Measurements from ENCODE around the gene KLHL42. TPM values are rescaled to one million over a fixed set of nuclear protein-coding genes. Genes with fewer than 3 reads are reported as not detected.
A peak's percentile ranks its signal among the peaks of the same experiment; 100 is the strongest.

KLHL42 gene
- total and polyA plus RNA-seq, 9 of the 15 experiments (the other 6 are each of a cell fraction or from before 2014, with no cell fraction given): 1.5 to 11.8 (median 9.6) TPM

GRCh38 chr12:27814411-27814810, 34.4 kb downstream of the KLHL42 start:
- no peaks in the 10 kb centered on the region for H3K9me1 ChIP-seq (ENCODE audit: control insufficient read depth, insufficient read depth, low read length)
- H3K27ac ChIP-seq (ENCODE audit: extremely low read depth, low read depth, low read length): no peak overlapping the region
- H2AFZ ChIP-seq (ENCODE audit: low read depth, low read length): no peak overlapping the region
- no peak overlapping the region for H3K9ac ChIP-seq (ENCODE audit: insufficient read depth in 1 of 2, low read depth in 2 of 2, low read length in 2 of 2)
- H3K36me3 ChIP-seq (ENCODE audit: control insufficient read depth, insufficient read depth, low read length): no peaks in the 10 kb centered on the region
- BruUV-seq (replicated peaks): no TSS peak
- TF ChIP-seq, protein P1, sequence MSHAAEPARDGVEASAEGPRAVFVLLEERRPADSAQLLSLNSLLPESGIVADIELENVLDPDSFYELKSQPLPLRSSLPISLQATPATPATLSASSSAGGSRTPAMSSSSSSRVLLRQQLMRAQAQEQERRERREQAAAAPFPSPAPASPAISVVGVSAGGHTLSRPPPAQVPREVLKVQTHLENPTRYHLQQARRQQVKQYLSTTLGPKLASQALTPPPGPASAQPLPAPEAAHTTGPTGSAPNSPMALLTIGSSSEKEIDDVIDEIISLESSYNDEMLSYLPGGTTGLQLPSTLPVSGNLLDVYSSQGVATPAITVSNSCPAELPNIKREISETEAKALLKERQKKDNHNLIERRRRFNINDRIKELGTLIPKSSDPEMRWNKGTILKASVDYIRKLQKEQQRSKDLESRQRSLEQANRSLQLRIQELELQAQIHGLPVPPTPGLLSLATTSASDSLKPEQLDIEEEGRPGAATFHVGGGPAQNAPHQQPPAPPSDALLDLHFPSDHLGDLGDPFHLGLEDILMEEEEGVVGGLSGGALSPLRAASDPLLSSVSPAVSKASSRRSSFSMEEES (CRISPR knock-in tag; IDR thresholded peaks at IDR 0.05): peak; percentile 90
- TF ChIP-seq TOE1 (IDR thresholded peaks at IDR 0.05; ENCODE audit: borderline replicate concordance) (peak; percentile 85; the same call in 1 of the 2 replicates), TOE1 (CRISPR knock-in tag; IDR thresholded peaks at IDR 0.05; ENCODE audit: borderline replicate concordance, low read depth) (no peak), SOX6 (IDR thresholded peaks at IDR 0.05) (no peak), XRCC3 (IDR thresholded peaks at IDR 0.05) (no peak), RAD51 (IDR thresholded peaks at IDR 0.05; ENCODE audit: borderline replicate concordance, low read depth) (peak; percentile 81)
- TF ChIP-seq, protein P2, sequence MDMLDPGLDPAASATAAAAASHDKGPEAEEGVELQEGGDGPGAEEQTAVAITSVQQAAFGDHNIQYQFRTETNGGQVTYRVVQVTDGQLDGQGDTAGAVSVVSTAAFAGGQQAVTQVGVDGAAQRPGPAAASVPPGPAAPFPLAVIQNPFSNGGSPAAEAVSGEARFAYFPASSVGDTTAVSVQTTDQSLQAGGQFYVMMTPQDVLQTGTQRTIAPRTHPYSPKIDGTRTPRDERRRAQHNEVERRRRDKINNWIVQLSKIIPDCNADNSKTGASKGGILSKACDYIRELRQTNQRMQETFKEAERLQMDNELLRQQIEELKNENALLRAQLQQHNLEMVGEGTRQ (CRISPR knock-in tag; IDR thresholded peaks at IDR 0.05): peak; percentile 67
- H3K9me3 ChIP-seq (replicated peaks; ENCODE audit: control insufficient read depth, insufficient read depth, low read depth, low read length): no peaks in the 10 kb centered on the region
- H3K4me3 ChIP-seq: no peak overlapping the region
- in situ Hi-C loops (cut with MboI): no loop called here
- peaks cover 0 to 4% of the 10 kb centered on the region in 2 experiments; a peak in 2 of 5 replicates for H3K27me3 ChIP-seq (ENCODE audit: control insufficient read depth in 2 of 2, insufficient read depth in 2 of 2, low read length in 2 of 2)
- DNase-seq (ENCODE audit: extremely low read depth in 1 of 4, low spot score in 3 of 4): no peak
- WGBS (ENCODE audit: insufficient coverage, low coverage, missing lambda C conversion rate): 32% methylated on average over 2 of the region's 2 CpGs
- no peaks in the 10 kb centered on the region for H3K79me2 ChIP-seq (ENCODE audit: control insufficient read depth, insufficient read depth, low read length)
- no peak for ATAC-seq
- no peak overlapping the region for H3K4me2 ChIP-seq (ENCODE audit: insufficient read depth, low read length)
- intact Hi-C loops (cut with micrococcal nuclease): no loop called here
- no peak for FAIRE-seq
- H3K4me1 ChIP-seq (replicated peaks in 1 of 2; ENCODE audit: control insufficient read depth in 2 of 2, insufficient read depth in 2 of 2, low read length in 2 of 2): peaks cover 0 to 5% of the 10 kb centered on the region in 2 experiments; a peak in 1 of 5 replicates
- CTCF ChIA-PET (ENCODE audit: low intra/inter-chr PET ratio): no interaction called here
- POLR2A ChIA-PET: interaction anchor here (0.8 kb wide), 1 partner anchor 26 kb away, joined by 3 read pairs; no protein-coding TSS in a partner anchor
- no peaks in the 10 kb centered on the region for H4K20me1 ChIP-seq (replicated peaks; ENCODE audit: control insufficient read depth, insufficient read depth, low read length)

All from K562 (cell line).